Thyroid gland (tissue), 4 donors: Measurements from ENCODE around the gene JOSD2. TPM values are rescaled to one million over a fixed set of nuclear protein-coding genes. Genes with fewer than 3 reads are reported as not detected.

Experiments used
- DNase-seq, 2 donors: peaks; one replicate each; pipeline ENCODE4 v3.0.0-alpha.2; 2019
- H3K27ac ChIP-seq, 3 donors: fragments of 200-600 bp; sonication (generic); 1 replicate in 2 of 3; 2 replicates in 1 of 3; pipeline ENCODE4 v1.5.1; 2016 to 2019; ENCODE audit warnings: mild to moderate bottlenecking in 1 of 3, moderate library complexity in 1 of 3
- H3K27me3 ChIP-seq: fragments of 200-600 bp; sonication (generic); one replicate; pipeline ENCODE4 v1.5.1; 2019
- H3K36me3 ChIP-seq, 2 donors: fragments of 200-600 bp; sonication (generic); one replicate each; pipeline ENCODE4 v1.5.1; 2016 to 2019
- H3K4me1 ChIP-seq, 2 donors: fragments of 200-600 bp; sonication (generic); one replicate each; pipeline ENCODE4 v1.5.1; 2017 to 2019
- H3K4me3 ChIP-seq, 3 donors: fragments of 200-600 bp; sonication (generic); replicated peaks in 1 of 3; 1 replicate in 2 of 3; 2 replicates in 1 of 3; pipeline ENCODE4 v1.5.1; 2016; ENCODE audit warnings: mild to moderate bottlenecking in 1 of 3
- H3K9me3 ChIP-seq: fragments of 200-600 bp; sonication (generic); one replicate; pipeline ENCODE4 v1.5.1; 2017
- CTCF ChIP-seq, 6 experiments: fragments of 200-600 bp in 3 of 6; fragments of 450-650 bp in 3 of 6; sonication (generic) in 3 of 6; IDR thresholded peaks; one replicate each; pipeline ENCODE4 v1.5.1; 2016 to 2019; ENCODE audit warnings: antibody characterized with exemption in 6 of 6, mild to moderate bottlenecking in 2 of 6, inconsistent platforms in 1 of 6, moderate library complexity in 1 of 6
- POLR2A ChIP-seq, 2 donors: fragments of 450-650 bp; IDR thresholded peaks; one replicate each; pipeline ENCODE4 v1.6.1; 2017; ENCODE audit warnings: antibody characterized with exemption in 2 of 2, mild to moderate bottlenecking in 2 of 2, moderate library complexity in 1 of 2
- WGBS, 2 donors: methylation state at CpG; one replicate each; pipeline ENCODE4 v1.1.5; 2017; 5-methylcytosine and 5-hydroxymethylcytosine counted together
- intact Hi-C: fragments of 100-400 bp; cut with DNase I; formaldehyde crosslinking; loops from one replicate; pipeline ENCODE4 v1.15.1; 2023
- total RNA-seq, 4 donors: library from RNA; depleted of rRNA; stranded (reverse); fragments of >200 nt; gene quantifications; one replicate each; pipeline ENCODE4 v1.2.3, GENCODE V29; 2016

Gene JOSD2
- total RNA-seq, 4 donors from 2014 or later = 23.9 to 49.5 (median 41.3) TPM

- intact Hi-C loops = no loop called here
- no peak overlapping the region for H3K4me3 ChIP-seq
- no peaks in the 10 kb centered on the region for H3K9me3 ChIP-seq
- no peaks in the 10 kb centered on the region for H3K27me3 ChIP-seq
- H3K36me3 ChIP-seq = no peaks in the 10 kb centered on the region
- no peak for TF ChIP-seq POLR2A (IDR thresholded peaks at IDR 0.05)
- TF ChIP-seq CTCF (IDR thresholded peaks at IDR 0.05) = no peak
- H3K27ac ChIP-seq = no peak overlapping the region
- no peak for DNase-seq
- peaks cover 4 to 12% of the 10 kb centered on the region in 2 donors for H3K4me1 ChIP-seq
- WGBS, 2 donors = 90 to 93% methylated on average over 5 of the region's 5 CpGs
Observed at GRCh38 chr19:50495020-50495531, 15.9 kb downstream of the JOSD2 start.

- Histone ChIP-seq H3K4me1 (peaks cover 3 to 12% of the 10 kb centered on the region in 2 donors), H3K36me3 (no peaks in the 10 kb centered on the region), H3K9me3 (no peaks in the 10 kb centered on the region), H3K27me3 (no peaks in the 10 kb centered on the region), H3K27ac (no peak overlapping the region), H3K4me3 (no peak overlapping the region)
- 64 to 67% methylated on average over 7 of the region's 7 CpGs for WGBS, 2 donors
- no peak for TF ChIP-seq POLR2A (IDR thresholded peaks at IDR 0.05)
- no peak for TF ChIP-seq CTCF (IDR thresholded peaks at IDR 0.05)
- DNase-seq = no peak
- intact Hi-C loops = no loop called here
Observed at GRCh38 chr19:50494186-50495019, 16.6 kb downstream of the JOSD2 start.

DNA sequence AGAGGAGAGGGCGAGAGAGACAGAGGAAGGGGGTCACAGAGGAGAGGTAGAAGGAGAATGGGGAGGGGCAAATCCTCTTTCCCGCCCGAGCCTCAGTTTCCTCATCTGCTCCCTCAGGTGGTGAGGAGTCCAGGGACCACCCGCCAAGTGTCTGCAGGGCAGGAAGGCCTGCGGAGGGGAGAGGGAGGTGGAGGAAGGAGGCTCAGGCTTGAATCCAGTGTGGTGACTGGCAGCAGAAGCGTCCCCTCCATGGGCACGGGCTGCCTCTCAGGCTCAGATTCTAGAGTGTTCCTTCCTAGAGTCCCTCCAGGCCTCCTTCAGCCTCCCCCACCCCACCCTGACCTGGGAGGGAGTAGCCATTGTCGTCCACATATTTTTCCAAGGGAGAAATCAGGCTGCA is 17.8 kb downstream of the JOSD2 start:
- intact Hi-C loops = no loop called here
- Histone ChIP-seq H3K9me3 (no peaks in the 10 kb centered on the region), H3K27ac (no peak overlapping the region), H3K27me3 (no peaks in the 10 kb centered on the region), H3K36me3 (no peaks in the 10 kb centered on the region), H3K4me1 (peaks cover 3 to 12% of the 10 kb centered on the region in 2 donors), H3K4me3 (no peak overlapping the region)
- WGBS, 2 donors = 64% methylated on average over 8 of the region's 8 CpGs
- no peak for DNase-seq
- TF ChIP-seq CTCF (IDR thresholded peaks at IDR 0.05) (no peak), POLR2A (IDR thresholded peaks at IDR 0.05) (no peak)

GRCh38 chr19:50492303-50493052 is 18.5 kb downstream of the JOSD2 start:
- Histone ChIP-seq H3K27ac (no peak overlapping the region), H3K27me3 (no peaks in the 10 kb centered on the region), H3K4me3 (no peak overlapping the region), H3K36me3 (no peaks in the 10 kb centered on the region), H3K9me3 (no peaks in the 10 kb centered on the region), H3K4me1 (peaks cover 3 to 12% of the 10 kb centered on the region in 2 donors)
- TF ChIP-seq CTCF (IDR thresholded peaks at IDR 0.05) (no peak), POLR2A (IDR thresholded peaks at IDR 0.05) (no peak)
- DNase-seq = no peak
- WGBS, 2 donors = 10 to 28% methylated on average over 9 to 12 of the region's 12 CpGs
- intact Hi-C loops = no loop called here
